ENCODE measurements around the gene ARHGDIA.
A peak's percentile ranks its signal among the peaks of the same experiment; 100 is the strongest.

ARHGDIA gene

GRCh38 chr17:81858170-81858966 lies 12.8 kb downstream of the ARHGDIA start:
- H3K4me1 ChIP-seq (ENCODE audit: control insufficient read depth in 5 of 5, insufficient read depth in 5 of 5, low read length in 5 of 5): peaks cover 15 to 48% (median 40%) of the 10 kb centered on the region in 5 donors
- peak overlapping the region; percentile 1 to 94 (median 93) for H3K9ac ChIP-seq (ENCODE audit: low read length in 5 of 5)
- H3K9me3 ChIP-seq (ENCODE audit: control insufficient read depth in 5 of 5, low read length in 5 of 5): no peaks in the 10 kb centered on the region
- no peaks in the 10 kb centered on the region for H3K27me3 ChIP-seq (ENCODE audit: control insufficient read depth in 5 of 5, insufficient read depth in 4 of 5, low read length in 5 of 5)
- peaks cover 0 to 50% (median 38%) of the 10 kb centered on the region in 5 donors for H3K36me3 ChIP-seq (ENCODE audit: control insufficient read depth in 5 of 5, insufficient read depth in 5 of 5, low read length in 5 of 5)
- peak overlapping the region in 4 of 5 donors; percentile 85 to 95 (median 90) for H3K4me3 ChIP-seq (ENCODE audit: low read depth in 1 of 5, low read length in 5 of 5)
- H3K27ac ChIP-seq (ENCODE audit: low read depth, low read length): no peak overlapping the region

GRCh38 chr17:81854974-81855774 lies 16.0 kb downstream of the ARHGDIA start:
- no peaks in the 10 kb centered on the region for H3K9me3 ChIP-seq (ENCODE audit: control insufficient read depth in 5 of 5, low read length in 5 of 5)
- H3K9ac ChIP-seq (ENCODE audit: low read length in 5 of 5): no peak overlapping the region
- peaks cover 12 to 32% (median 27%) of the 10 kb centered on the region in 5 donors for H3K4me1 ChIP-seq (ENCODE audit: control insufficient read depth in 5 of 5, insufficient read depth in 5 of 5, low read length in 5 of 5)
- H3K36me3 ChIP-seq (ENCODE audit: control insufficient read depth in 5 of 5, insufficient read depth in 5 of 5, low read length in 5 of 5): peaks cover 0 to 71% (median 61%) of the 10 kb centered on the region in 5 donors
- H3K27me3 ChIP-seq (ENCODE audit: control insufficient read depth in 5 of 5, insufficient read depth in 4 of 5, low read length in 5 of 5): no peaks in the 10 kb centered on the region
- H3K4me3 ChIP-seq (ENCODE audit: low read depth in 1 of 5, low read length in 5 of 5): no peak overlapping the region
- no peak overlapping the region for H3K27ac ChIP-seq (ENCODE audit: low read depth, low read length)

- Histone ChIP-seq H3K9ac (ENCODE audit: low read length in 5 of 5) (no peak overlapping the region), H3K4me3 (ENCODE audit: low read depth in 1 of 5, low read length in 5 of 5) (no peak overlapping the region), H3K27ac (ENCODE audit: low read depth, low read length) (no peak overlapping the region), H3K4me1 (ENCODE audit: control insufficient read depth in 5 of 5, insufficient read depth in 5 of 5, low read length in 5 of 5) (peaks cover 0 to 8% (median 3%) of the 10 kb centered on the region in 5 donors), H3K36me3 (ENCODE audit: control insufficient read depth in 5 of 5, insufficient read depth in 5 of 5, low read length in 5 of 5) (peaks cover 0 to 70% (median 56%) of the 10 kb centered on the region in 5 donors), H3K9me3 (ENCODE audit: control insufficient read depth in 5 of 5, low read length in 5 of 5) (no peaks in the 10 kb centered on the region), H3K27me3 (ENCODE audit: control insufficient read depth in 5 of 5, insufficient read depth in 4 of 5, low read length in 5 of 5) (no peaks in the 10 kb centered on the region)
Observed at GRCh38 chr17:81852237-81852636, 18.9 kb downstream of the ARHGDIA start.

GRCh38 chr17:81851423-81851822 lies 19.7 kb downstream of the ARHGDIA start:
- Histone ChIP-seq H3K27me3 (ENCODE audit: control insufficient read depth in 5 of 5, insufficient read depth in 4 of 5, low read length in 5 of 5) (no peaks in the 10 kb centered on the region), H3K4me3 (ENCODE audit: low read depth in 1 of 5, low read length in 5 of 5) (no peak overlapping the region), H3K9me3 (ENCODE audit: control insufficient read depth in 5 of 5, low read length in 5 of 5) (no peaks in the 10 kb centered on the region), H3K4me1 (ENCODE audit: control insufficient read depth in 5 of 5, insufficient read depth in 5 of 5, low read length in 5 of 5) (peaks cover 0 to 8% (median 3%) of the 10 kb centered on the region in 5 donors), H3K36me3 (ENCODE audit: control insufficient read depth in 5 of 5, insufficient read depth in 5 of 5, low read length in 5 of 5) (peaks cover 0 to 74% (median 64%) of the 10 kb centered on the region in 5 donors), H3K9ac (ENCODE audit: low read length in 5 of 5) (no peak overlapping the region), H3K27ac (ENCODE audit: low read depth, low read length) (no peak overlapping the region)

GRCh38 chr17:81849457-81849856 lies 21.7 kb downstream of the ARHGDIA start:
- no peaks in the 10 kb centered on the region for H3K27me3 ChIP-seq (ENCODE audit: control insufficient read depth in 5 of 5, insufficient read depth in 4 of 5, low read length in 5 of 5)
- peaks cover 0 to 78% (median 70%) of the 10 kb centered on the region in 5 donors for H3K36me3 ChIP-seq (ENCODE audit: control insufficient read depth in 5 of 5, insufficient read depth in 5 of 5, low read length in 5 of 5)

GRCh38 chr17:81846743-81847689 lies 24.1 kb downstream of the ARHGDIA start:
- Histone ChIP-seq H3K27ac (ENCODE audit: low read depth, low read length) (no peak overlapping the region), H3K4me3 (ENCODE audit: low read depth in 1 of 5, low read length in 5 of 5) (no peak overlapping the region), H3K9ac (ENCODE audit: low read length in 5 of 5) (no peak overlapping the region), H3K27me3 (ENCODE audit: control insufficient read depth in 5 of 5, insufficient read depth in 4 of 5, low read length in 5 of 5) (no peaks in the 10 kb centered on the region), H3K36me3 (ENCODE audit: control insufficient read depth in 5 of 5, insufficient read depth in 5 of 5, low read length in 5 of 5) (peaks cover 0 to 76% (median 66%) of the 10 kb centered on the region in 5 donors), H3K9me3 (ENCODE audit: control insufficient read depth in 5 of 5, low read length in 5 of 5) (no peaks in the 10 kb centered on the region), H3K4me1 (ENCODE audit: control insufficient read depth in 5 of 5, insufficient read depth in 5 of 5, low read length in 5 of 5) (peaks cover 0 to 7% (median 0%) of the 10 kb centered on the region in 5 donors)

More at GRCh38 chr17:81849457-81849856, 21.7 kb downstream of the ARHGDIA start:
- Histone ChIP-seq H3K27ac (ENCODE audit: low read depth, low read length) (no peak overlapping the region), H3K4me3 (ENCODE audit: low read depth in 1 of 5, low read length in 5 of 5) (no peak overlapping the region), H3K9me3 (ENCODE audit: control insufficient read depth in 5 of 5, low read length in 5 of 5) (no peaks in the 10 kb centered on the region), H3K4me1 (ENCODE audit: control insufficient read depth in 5 of 5, insufficient read depth in 5 of 5, low read length in 5 of 5) (no peaks in the 10 kb centered on the region), H3K9ac (ENCODE audit: low read length in 5 of 5) (no peak overlapping the region)

- H3K9ac ChIP-seq (ENCODE audit: low read length in 5 of 5): no peak overlapping the region
- peaks cover 0 to 67% (median 57%) of the 10 kb centered on the region in 5 donors for H3K36me3 ChIP-seq (ENCODE audit: control insufficient read depth in 5 of 5, insufficient read depth in 5 of 5, low read length in 5 of 5)
Observed at GRCh38 chr17:81845881-81846742, 25.0 kb downstream of the ARHGDIA start.

GRCh38 chr17:81845361-81845760 lies 25.8 kb downstream of the ARHGDIA start:
- H3K36me3 ChIP-seq (ENCODE audit: control insufficient read depth in 5 of 5, insufficient read depth in 5 of 5, low read length in 5 of 5): peaks cover 0 to 65% (median 56%) of the 10 kb centered on the region in 5 donors
- no peaks in the 10 kb centered on the region for H3K27me3 ChIP-seq (ENCODE audit: control insufficient read depth in 5 of 5, insufficient read depth in 4 of 5, low read length in 5 of 5)
- no peak overlapping the region for H3K27ac ChIP-seq (ENCODE audit: low read depth, low read length)
- no peaks in the 10 kb centered on the region for H3K9me3 ChIP-seq (ENCODE audit: control insufficient read depth in 5 of 5, low read length in 5 of 5)
- no peak overlapping the region for H3K9ac ChIP-seq (ENCODE audit: low read length in 5 of 5)
- H3K4me3 ChIP-seq (ENCODE audit: low read depth in 1 of 5, low read length in 5 of 5): no peak overlapping the region
- peaks cover 0 to 7% (median 0%) of the 10 kb centered on the region in 5 donors for H3K4me1 ChIP-seq (ENCODE audit: control insufficient read depth in 5 of 5, insufficient read depth in 5 of 5, low read length in 5 of 5)

More at GRCh38 chr17:81845881-81846742, 25.0 kb downstream of the ARHGDIA start:
- H3K27ac ChIP-seq (ENCODE audit: low read depth, low read length): no peak overlapping the region
- H3K4me1 ChIP-seq (ENCODE audit: control insufficient read depth in 5 of 5, insufficient read depth in 5 of 5, low read length in 5 of 5): peaks cover 0 to 7% (median 0%) of the 10 kb centered on the region in 5 donors
- H3K9me3 ChIP-seq (ENCODE audit: control insufficient read depth in 5 of 5, low read length in 5 of 5): no peaks in the 10 kb centered on the region
- no peaks in the 10 kb centered on the region for H3K27me3 ChIP-seq (ENCODE audit: control insufficient read depth in 5 of 5, insufficient read depth in 4 of 5, low read length in 5 of 5)
- no peak overlapping the region for H3K4me3 ChIP-seq (ENCODE audit: low read depth in 1 of 5, low read length in 5 of 5)

Measured in subcutaneous abdominal adipose tissue (tissue), 5 donors.